ENCODE measurements around the gene POLR3G. TPM values are rescaled to one million over a fixed set of nuclear protein-coding genes. Genes with fewer than 3 reads are reported as not detected.

Gene POLR3G
- total and polyA plus RNA-seq, 2 of the 13 experiments (the other 11 are each of a cell fraction or from before 2014, with no cell fraction given) = 1.2 to 7.3 TPM

GRCh38 chr5:90476391-90476790 lies 1.7 kb downstream of the POLR3G start:
- no TSS peak for BruUV-seq (replicated peaks)
- Histone ChIP-seq H4K20me1 (ENCODE audit: insufficient read depth, low read length) (no peaks in the 10 kb centered on the region), H3K27ac (ENCODE audit: extremely low read length, insufficient read depth, low read length) (no peak overlapping the region), H3K4me1 (ENCODE audit: insufficient read depth, low read length) (peaks cover 37% of the 10 kb centered on the region), H3K9me3 (ENCODE audit: low read length) (no peaks in the 10 kb centered on the region), H3K36me3 (replicated peaks in 1 of 2; ENCODE audit: control insufficient read depth in 1 of 2, insufficient read depth in 2 of 2, low read length in 2 of 2) (no peaks in the 10 kb centered on the region), H3K27me3 (ENCODE audit: control insufficient read depth in 1 of 2, insufficient read depth in 2 of 2, low read length in 2 of 2) (no peaks in the 10 kb centered on the region), H3K79me2 (ENCODE audit: insufficient read depth, low read length) (peaks cover 15% of the 10 kb centered on the region), H3K4me2 (ENCODE audit: low read depth, low read length) (no peak overlapping the region), H2AFZ (ENCODE audit: low read length) (no peak overlapping the region), H3K4me3 (replicated peaks in 1 of 3; ENCODE audit: insufficient read depth in 1 of 3, low read depth in 2 of 3, low read length in 3 of 3) (no peak overlapping the region), H3K9ac (ENCODE audit: insufficient read depth, low read depth, low read length) (no peak overlapping the region)
- POLR2A ChIA-PET = no interaction called here
- ATAC-seq = no peak
- 94% methylated on average over 3 of the region's 3 CpGs for WGBS (ENCODE audit: low lambda C conversion rate)
- FAIRE-seq = no peak
- in situ Hi-C loops (cut with HindIII; ENCODE audit: extremely low pct_ligation_motif_present, low pct_unique_long_range_greater_than_20kb) = no loop called here
- intact Hi-C loops (cut with micrococcal nuclease; ENCODE audit: unreplicated experiment) = no loop called here
- no peak for TF ChIP-seq SRSF9 (IDR thresholded peaks at IDR 0.05; ENCODE audit: borderline replicate concordance, insufficient read depth, low read depth, low read length, poor library complexity, severe bottlenecking)
- DNase-seq (ENCODE audit: low spot score) = no peak
- CTCF ChIA-PET (ENCODE audit: low intra/inter-chr PET ratio, low total read pairs) = no interaction called here

GRCh38 chr5:90477073-90477472 lies 2.4 kb downstream of the POLR3G start:
- intact Hi-C loops (cut with micrococcal nuclease; ENCODE audit: unreplicated experiment) (no loop called here), in situ Hi-C loops (cut with HindIII; ENCODE audit: extremely low pct_ligation_motif_present, low pct_unique_long_range_greater_than_20kb) (no loop called here)
- ChIA-PET CTCF (ENCODE audit: low intra/inter-chr PET ratio, low total read pairs) (no interaction called here), POLR2A (no interaction called here)
- no peaks in the 10 kb centered on the region for H3K36me3 ChIP-seq (replicated peaks in 1 of 2; ENCODE audit: control insufficient read depth in 1 of 2, insufficient read depth in 2 of 2, low read length in 2 of 2)
- H3K4me3 ChIP-seq (replicated peaks in 1 of 3; ENCODE audit: insufficient read depth in 1 of 3, low read depth in 2 of 3, low read length in 3 of 3) = no peak overlapping the region
- BruUV-seq (replicated peaks) = no TSS peak
- no peak overlapping the region for H2AFZ ChIP-seq (ENCODE audit: low read length)
- H3K27me3 ChIP-seq (ENCODE audit: control insufficient read depth in 1 of 2, insufficient read depth in 2 of 2, low read length in 2 of 2) = no peaks in the 10 kb centered on the region
- WGBS (ENCODE audit: low lambda C conversion rate) = 92% methylated on average over 2 of the region's 2 CpGs
- H3K79me2 ChIP-seq (ENCODE audit: insufficient read depth, low read length) = peaks cover 12% of the 10 kb centered on the region
- no peaks in the 10 kb centered on the region for H4K20me1 ChIP-seq (ENCODE audit: insufficient read depth, low read length)
- DNase-seq (ENCODE audit: low spot score) (no peak), FAIRE-seq (no peak), ATAC-seq (no peak)
- no peaks in the 10 kb centered on the region for H3K9me3 ChIP-seq (ENCODE audit: low read length)
- no peak overlapping the region for H3K9ac ChIP-seq (ENCODE audit: insufficient read depth, low read depth, low read length)
- no peak for TF ChIP-seq ZBTB33 (CRISPR knock-in tag; IDR thresholded peaks at IDR 0.05)
- no peak for TF ChIP-seq SALL2 (CRISPR knock-in tag; IDR thresholded peaks at IDR 0.05)
- no peak for TF ChIP-seq CC2D1A (CRISPR knock-in tag; IDR thresholded peaks at IDR 0.05)
- no peak for TF ChIP-seq RXRA (CRISPR knock-in tag; IDR thresholded peaks at IDR 0.05)
- TF ChIP-seq PPARG (CRISPR knock-in tag; conservative IDR thresholded peaks at IDR 0.05) = no peak
- no peak for TF ChIP-seq SETDB1 (CRISPR knock-in tag; IDR thresholded peaks at IDR 0.05; ENCODE audit: borderline replicate concordance)
- TF ChIP-seq TCF12 (IDR thresholded peaks at IDR 0.05) = no peak
- TF ChIP-seq TCF12 (CRISPR knock-in tag; IDR thresholded peaks at IDR 0.05) = no peak
- no peak overlapping the region for H3K4me2 ChIP-seq (ENCODE audit: low read depth, low read length)
- peaks cover 30% of the 10 kb centered on the region for H3K4me1 ChIP-seq (ENCODE audit: insufficient read depth, low read length)
- H3K27ac ChIP-seq (ENCODE audit: extremely low read length, insufficient read depth, low read length) = no peak overlapping the region

Data from HepG2 (cell line).